Ishikawa (cell line): ENCODE measurements around the gene C10orf143.

Source experiments
- EP300 ChIP-seq: IDR thresholded peaks from 2 replicates; pipeline ENCODE4 v1.6.1; 2012; ENCODE audit warnings: borderline replicate concordance
- MAX ChIP-seq: IDR thresholded peaks from 2 replicates; pipeline ENCODE4 v1.6.1; 2012
- NFIC ChIP-seq: IDR thresholded peaks from 2 replicates; pipeline ENCODE4 v1.6.1; 2012
- REST ChIP-seq: IDR thresholded peaks from 2 replicates; pipeline ENCODE4 v1.6.1; 2012; ENCODE audit warnings: low read depth, mild to moderate bottlenecking
- TAF1 ChIP-seq: IDR thresholded peaks from 2 replicates; pipeline ENCODE4 v1.6.1; 2012; ENCODE audit warnings: low read depth, mild to moderate bottlenecking
- TEAD4 ChIP-seq: IDR thresholded peaks from 2 replicates; pipeline ENCODE4 v1.6.1; 2012
- YY1 ChIP-seq: IDR thresholded peaks from 2 replicates; pipeline ENCODE4 v1.6.1; 2012; ENCODE audit warnings: low read depth

- TF ChIP-seq TAF1 (no peak), REST (no peak), YY1 (no peak), EP300 (no peak), NFIC (no peak), MAX (no peak), TEAD4 (no peak)
Observed at GRCh38 chr10:130040817-130041330, 69.8 kb downstream of the C10orf143 start.
